ENCODE measurements around the gene GRK5.
"Not testable (repeated sequence)": the region's sequence is repeated elsewhere in the genome, so short reads cannot be mapped to it uniquely, and the experiment has no call there.

GRK5 gene

DNA sequence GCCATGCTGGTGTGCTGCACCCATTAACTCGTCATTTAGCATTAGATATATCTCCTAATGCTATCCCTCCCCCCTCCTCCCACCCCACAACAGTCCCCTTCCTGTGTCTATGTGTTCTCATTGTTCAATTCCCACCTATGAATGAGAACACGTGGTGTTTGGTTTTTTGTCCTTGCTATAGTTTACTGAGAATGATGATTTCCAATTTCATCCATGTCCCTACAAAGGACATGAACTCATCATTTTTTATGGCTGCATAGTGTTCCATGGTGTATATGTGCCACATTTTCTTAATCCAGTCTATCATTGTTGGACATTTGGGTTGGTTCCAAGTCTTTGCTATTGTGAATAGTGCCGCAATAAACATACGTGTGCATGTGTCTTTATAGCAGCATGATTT lies 68.8 kb downstream of the GRK5 start:
- no CpG with 5 or more reads among the region's 4 CpGs for WGBS (ENCODE audit: extremely low coverage, insufficient coverage, insufficient read length)
- not testable (repeated sequence) for H3K79me2 ChIP-seq (ENCODE audit: control insufficient read depth, insufficient read depth, low read length, poor library complexity); H3K14ac ChIP-seq (ENCODE audit: low read length); H2AK5ac ChIP-seq (ENCODE audit: low read length); H3K36me3 ChIP-seq (ENCODE audit: control insufficient read depth in 1 of 2, insufficient read depth in 2 of 2, low read length in 2 of 2); H3K4me3 ChIP-seq (ENCODE audit: low read depth, low read length); H3K9me3 ChIP-seq (ENCODE audit: insufficient read depth, low read depth, low read length); H4K12ac ChIP-seq (ENCODE audit: low read depth, low read length); H2BK120ac ChIP-seq (ENCODE audit: insufficient read depth, low read length, poor library complexity); H3K4me1 ChIP-seq (ENCODE audit: control insufficient read depth in 1 of 2, insufficient read depth in 2 of 2, low read length in 2 of 2); H4K8ac ChIP-seq (ENCODE audit: low read depth, low read length); H3K27me3 ChIP-seq (ENCODE audit: insufficient read depth, low read length); H2AFZ ChIP-seq (ENCODE audit: insufficient read depth, low read length, poor library complexity); H3K9ac ChIP-seq (ENCODE audit: low read length); H2BK12ac ChIP-seq (ENCODE audit: low read length); H3K27ac ChIP-seq (ENCODE audit: low read depth, low read length); H4K91ac ChIP-seq (ENCODE audit: low read depth, low read length); H3K23ac ChIP-seq (ENCODE audit: low read length); H3K4ac ChIP-seq (ENCODE audit: low read depth, low read length); H2BK5ac ChIP-seq (ENCODE audit: low read depth, low read length, poor library complexity); H3K79me1 ChIP-seq (ENCODE audit: low read length); H3K18ac ChIP-seq (ENCODE audit: low read length); DNase-seq; H3K4me2 ChIP-seq (ENCODE audit: low read length)

DNA sequence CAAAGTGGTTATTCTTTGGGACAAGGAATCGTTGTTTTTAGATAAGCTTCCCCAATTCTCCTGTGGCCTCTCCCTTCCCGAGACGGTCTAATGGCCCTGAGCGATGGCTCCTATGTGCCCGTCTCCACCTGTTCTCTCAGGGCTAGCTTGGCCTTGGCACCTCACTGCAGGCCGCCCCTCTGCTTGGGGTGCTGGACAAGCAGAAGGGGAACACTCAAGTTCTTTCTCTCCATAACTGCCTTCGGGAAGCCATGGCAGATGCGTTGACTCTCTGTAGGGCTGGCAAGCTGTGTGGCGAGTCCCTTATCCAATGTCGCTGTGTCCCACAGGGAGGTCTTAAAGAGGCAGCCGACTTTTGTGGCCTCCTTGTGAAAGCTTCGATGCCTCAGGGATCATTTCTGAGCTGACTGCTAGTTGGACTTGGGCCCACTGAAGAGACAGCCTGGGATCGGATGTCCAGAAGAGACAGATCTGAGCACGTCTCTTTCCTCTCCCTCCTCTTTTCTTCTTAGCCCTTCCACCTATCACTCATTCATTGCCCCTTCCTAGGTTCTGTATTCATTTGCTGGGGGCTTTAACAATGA lies 70.8 kb downstream of the GRK5 start:
- no peak overlapping the region for H2AFZ ChIP-seq (ENCODE audit: insufficient read depth, low read length, poor library complexity)
- H3K27me3 ChIP-seq (ENCODE audit: insufficient read depth, low read length): no peaks in the 10 kb centered on the region
- no peak overlapping the region for H3K4me2 ChIP-seq (ENCODE audit: low read length)
- H3K23ac ChIP-seq (ENCODE audit: low read length): no peak overlapping the region
- no peak for DNase-seq
- H4K12ac ChIP-seq (ENCODE audit: low read depth, low read length): no peak overlapping the region
- no peak overlapping the region for H4K91ac ChIP-seq (ENCODE audit: low read depth, low read length)
- H3K4ac ChIP-seq (ENCODE audit: low read depth, low read length): no peak overlapping the region
- H3K4me1 ChIP-seq (ENCODE audit: control insufficient read depth in 1 of 2, insufficient read depth in 2 of 2, low read length in 2 of 2): no peaks in the 10 kb centered on the region
- no peaks in the 10 kb centered on the region for H3K79me2 ChIP-seq (ENCODE audit: control insufficient read depth, insufficient read depth, low read length, poor library complexity)
- no peaks in the 10 kb centered on the region for H3K79me1 ChIP-seq (ENCODE audit: low read length)
- H2BK12ac ChIP-seq (ENCODE audit: low read length): no peak overlapping the region
- H2BK120ac ChIP-seq (ENCODE audit: insufficient read depth, low read length, poor library complexity): no peak overlapping the region
- no peak overlapping the region for H3K14ac ChIP-seq (ENCODE audit: low read length)
- H3K9ac ChIP-seq (ENCODE audit: low read length): no peak overlapping the region
- H2BK5ac ChIP-seq (ENCODE audit: low read depth, low read length, poor library complexity): no peak overlapping the region
- no peaks in the 10 kb centered on the region for H3K9me3 ChIP-seq (ENCODE audit: insufficient read depth, low read depth, low read length)
- H3K18ac ChIP-seq (ENCODE audit: low read length): no peak overlapping the region
- H2AK5ac ChIP-seq (ENCODE audit: low read length): no peak overlapping the region
- WGBS (ENCODE audit: extremely low coverage, insufficient coverage, insufficient read length): no CpG with 5 or more reads among the region's 14 CpGs
- no peaks in the 10 kb centered on the region for H3K36me3 ChIP-seq (ENCODE audit: control insufficient read depth in 1 of 2, insufficient read depth in 2 of 2, low read length in 2 of 2)
- H3K27ac ChIP-seq (ENCODE audit: low read depth, low read length): no peak overlapping the region
- H3K4me3 ChIP-seq (ENCODE audit: low read depth, low read length): no peak overlapping the region
- no peak overlapping the region for H4K8ac ChIP-seq (ENCODE audit: low read depth, low read length)

- H2BK120ac ChIP-seq (ENCODE audit: insufficient read depth, low read length, poor library complexity): no peak overlapping the region
- no peaks in the 10 kb centered on the region for H3K9me3 ChIP-seq (ENCODE audit: insufficient read depth, low read depth, low read length)
Observed at GRCh38 chr10:119279441-119279840, 72.1 kb downstream of the GRK5 start.

GRCh38 chr10:119281581-119282071 lies 74.3 kb downstream of the GRK5 start:
- Histone ChIP-seq H3K4ac (ENCODE audit: low read depth, low read length) (no peak overlapping the region), H2BK12ac (ENCODE audit: low read length) (no peak overlapping the region), H3K9ac (ENCODE audit: low read length) (no peak overlapping the region), H3K18ac (ENCODE audit: low read length) (no peak overlapping the region), H3K14ac (ENCODE audit: low read length) (no peak overlapping the region), H2BK120ac (ENCODE audit: insufficient read depth, low read length, poor library complexity) (no peak overlapping the region), H3K36me3 (ENCODE audit: control insufficient read depth in 1 of 2, insufficient read depth in 2 of 2, low read length in 2 of 2) (no peaks in the 10 kb centered on the region), H3K27ac (ENCODE audit: low read depth, low read length) (no peak overlapping the region), H3K27me3 (ENCODE audit: insufficient read depth, low read length) (no peaks in the 10 kb centered on the region), H3K79me2 (ENCODE audit: control insufficient read depth, insufficient read depth, low read length, poor library complexity) (no peaks in the 10 kb centered on the region), H2BK5ac (ENCODE audit: low read depth, low read length, poor library complexity) (no peak overlapping the region), H3K4me3 (ENCODE audit: low read depth, low read length) (no peak overlapping the region), H3K4me1 (ENCODE audit: control insufficient read depth in 1 of 2, insufficient read depth in 2 of 2, low read length in 2 of 2) (no peaks in the 10 kb centered on the region), H3K23ac (ENCODE audit: low read length) (no peak overlapping the region), H2AFZ (ENCODE audit: insufficient read depth, low read length, poor library complexity) (peak overlapping the region; percentile 24), H4K91ac (ENCODE audit: low read depth, low read length) (no peak overlapping the region), H2AK5ac (ENCODE audit: low read length) (no peak overlapping the region), H4K8ac (ENCODE audit: low read depth, low read length) (no peak overlapping the region), H3K79me1 (ENCODE audit: low read length) (no peaks in the 10 kb centered on the region), H3K4me2 (ENCODE audit: low read length) (no peak overlapping the region), H3K9me3 (ENCODE audit: insufficient read depth, low read depth, low read length) (no peaks in the 10 kb centered on the region), H4K12ac (ENCODE audit: low read depth, low read length) (no peak overlapping the region)
- no peak for DNase-seq
- WGBS (ENCODE audit: extremely low coverage, insufficient coverage, insufficient read length): no CpG with 5 or more reads among the region's 13 CpGs

More at GRCh38 chr10:119279441-119279840, 72.1 kb downstream of the GRK5 start:
- no peak overlapping the region for H4K91ac ChIP-seq (ENCODE audit: low read depth, low read length)
- no peak overlapping the region for H2BK12ac ChIP-seq (ENCODE audit: low read length)
- no peaks in the 10 kb centered on the region for H3K36me3 ChIP-seq (ENCODE audit: control insufficient read depth in 1 of 2, insufficient read depth in 2 of 2, low read length in 2 of 2)
- H3K4ac ChIP-seq (ENCODE audit: low read depth, low read length): no peak overlapping the region
- no peak overlapping the region for H3K18ac ChIP-seq (ENCODE audit: low read length)
- no peaks in the 10 kb centered on the region for H3K79me2 ChIP-seq (ENCODE audit: control insufficient read depth, insufficient read depth, low read length, poor library complexity)
- H3K9ac ChIP-seq (ENCODE audit: low read length): no peak overlapping the region
- no peaks in the 10 kb centered on the region for H3K4me1 ChIP-seq (ENCODE audit: control insufficient read depth in 1 of 2, insufficient read depth in 2 of 2, low read length in 2 of 2)
- no peak overlapping the region for H4K12ac ChIP-seq (ENCODE audit: low read depth, low read length)
- no peaks in the 10 kb centered on the region for H3K79me1 ChIP-seq (ENCODE audit: low read length)
- no peak overlapping the region for H3K23ac ChIP-seq (ENCODE audit: low read length)
- H4K8ac ChIP-seq (ENCODE audit: low read depth, low read length): no peak overlapping the region
- H2AK5ac ChIP-seq (ENCODE audit: low read length): no peak overlapping the region
- no CpG with 5 or more reads among the region's 10 CpGs for WGBS (ENCODE audit: extremely low coverage, insufficient coverage, insufficient read length)
- no peak for DNase-seq
- H3K14ac ChIP-seq (ENCODE audit: low read length): no peak overlapping the region
- H3K4me3 ChIP-seq (ENCODE audit: low read depth, low read length): no peak overlapping the region
- H2BK5ac ChIP-seq (ENCODE audit: low read depth, low read length, poor library complexity): no peak overlapping the region
- no peak overlapping the region for H3K4me2 ChIP-seq (ENCODE audit: low read length)
- no peak overlapping the region for H2AFZ ChIP-seq (ENCODE audit: insufficient read depth, low read length, poor library complexity)
- no peak overlapping the region for H3K27ac ChIP-seq (ENCODE audit: low read depth, low read length)
- no peaks in the 10 kb centered on the region for H3K27me3 ChIP-seq (ENCODE audit: insufficient read depth, low read length)
